ENCODE measurements around the gene FHOD1. TPM values are rescaled to one million over a fixed set of nuclear protein-coding genes. Genes with fewer than 3 reads are reported as not detected.

FHOD1 gene
- polyA plus RNA-seq, 10 donors, result 15.8 to 28.2 (median 18.6) TPM

DNA sequence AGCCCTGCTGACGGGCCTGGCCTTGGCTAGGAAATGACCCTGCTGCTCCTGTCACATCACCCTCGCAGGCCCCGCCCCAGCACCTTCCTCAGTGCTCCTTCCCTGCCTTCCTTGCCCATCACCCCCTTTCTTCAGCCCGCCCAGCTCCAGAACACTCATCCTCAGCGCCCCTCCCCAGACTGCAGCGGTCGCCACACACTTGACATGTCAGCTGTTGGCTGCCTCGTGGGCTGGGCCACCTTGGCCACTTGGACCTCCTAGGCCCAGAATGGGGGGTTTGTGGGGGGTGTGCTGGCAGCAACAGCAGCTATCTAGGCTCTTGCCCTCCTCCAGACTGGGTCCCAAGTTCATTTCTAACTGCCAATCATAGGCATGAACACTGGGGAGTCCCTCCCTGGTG is 37.7 kb downstream of the FHOD1 start:
- DNase-seq, result no peak

DNA sequence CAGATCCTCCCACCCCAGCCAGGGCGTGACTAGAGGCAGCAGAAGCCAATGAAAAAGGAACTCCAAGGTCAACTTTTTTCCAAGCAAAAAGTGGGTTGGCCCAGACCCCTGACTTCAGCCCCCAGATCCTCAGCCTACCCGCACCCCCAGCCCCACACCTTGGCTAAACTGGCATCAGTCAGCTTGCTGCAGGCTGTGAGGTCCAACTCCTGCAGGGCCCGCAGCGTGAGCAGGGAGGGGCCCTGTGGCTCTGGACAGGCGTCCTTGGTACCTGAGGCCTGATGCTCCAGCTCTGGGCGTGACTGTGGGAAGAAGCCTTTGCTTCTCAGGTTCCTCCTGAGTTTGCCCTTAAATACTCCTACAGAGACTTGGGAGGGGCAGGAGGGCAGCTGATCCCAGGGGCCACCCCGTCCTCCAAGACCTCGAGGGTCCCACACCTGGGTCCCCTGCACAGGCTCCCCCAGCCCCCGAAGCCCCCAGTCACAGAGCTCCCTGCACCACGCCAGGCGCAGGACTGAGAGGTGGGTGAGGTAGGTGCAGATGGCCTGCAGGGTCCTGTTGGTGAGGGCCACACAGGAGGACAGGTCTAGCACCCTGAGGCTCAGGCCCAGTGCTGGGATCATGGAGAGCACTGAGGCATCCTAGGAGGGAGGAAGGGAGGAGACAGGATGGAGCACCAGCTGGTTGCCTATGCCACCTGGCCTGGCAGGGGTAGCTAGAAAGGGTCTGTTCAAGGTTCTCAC is 39.0 kb downstream of the FHOD1 start:
- DNase-seq, result no peak

DNA sequence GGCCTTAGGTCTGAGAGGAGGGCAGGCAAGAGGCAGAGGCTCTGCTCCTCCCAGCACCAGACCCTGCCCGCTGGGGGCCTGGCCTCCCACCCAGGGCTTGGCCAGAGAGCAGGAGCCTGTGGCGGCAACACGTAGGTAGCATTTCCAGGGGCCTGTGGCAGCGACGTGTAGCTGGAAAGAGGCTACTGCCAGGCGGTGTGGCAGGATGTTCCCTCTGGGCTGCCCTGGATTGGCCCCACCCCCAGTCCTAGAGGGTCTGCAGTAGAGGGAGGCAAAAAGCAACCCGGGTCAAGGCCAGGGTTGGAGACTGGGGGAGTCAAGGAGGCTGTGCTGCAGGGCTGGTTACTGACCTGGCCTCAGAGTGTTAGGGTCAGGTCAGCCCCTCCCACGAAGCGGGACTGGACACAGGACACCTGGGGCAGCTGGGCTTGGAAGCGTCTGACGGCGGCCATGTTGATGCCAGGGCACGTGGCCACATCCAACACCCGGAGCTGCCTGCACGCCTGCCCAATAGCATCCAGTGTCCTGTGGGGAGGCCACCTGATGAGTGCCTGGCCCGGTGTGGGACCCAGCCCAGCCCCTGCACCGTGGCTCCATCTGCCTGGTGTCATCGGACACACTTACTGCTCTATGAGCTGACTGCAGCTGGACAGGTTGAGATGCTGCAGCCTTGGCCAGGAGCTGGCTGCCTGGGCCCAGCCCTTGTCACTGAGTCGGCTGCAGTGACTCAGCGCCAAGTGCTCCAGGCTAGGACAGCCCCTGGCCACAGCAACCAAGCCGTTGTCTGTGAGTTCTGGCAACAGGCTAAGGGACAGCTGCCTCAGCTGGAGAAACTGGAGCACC is 39.8 kb downstream of the FHOD1 start:
- DNase-seq, result no peak

DNA sequence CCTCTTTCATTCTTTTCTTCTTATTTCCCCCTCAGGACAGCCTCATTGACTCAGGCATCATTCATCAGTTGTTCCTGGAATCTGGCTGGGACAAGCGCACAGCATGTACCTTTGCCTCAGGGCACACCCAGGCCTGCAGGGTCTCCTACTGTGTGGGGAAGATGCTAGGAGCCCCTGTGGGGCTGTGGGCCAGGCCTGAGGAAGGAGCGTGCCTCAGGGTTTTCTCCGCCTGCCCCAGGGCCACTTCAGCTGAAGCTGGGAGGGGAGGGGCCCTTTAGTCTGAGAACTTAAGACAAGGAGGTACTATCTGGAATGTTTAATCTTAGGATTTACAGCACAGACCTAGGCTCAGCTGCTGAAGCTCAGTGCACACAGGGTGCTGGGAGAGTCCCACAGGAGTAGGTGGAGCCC is 40.4 kb downstream of the FHOD1 start:
- no peak for DNase-seq

DNA sequence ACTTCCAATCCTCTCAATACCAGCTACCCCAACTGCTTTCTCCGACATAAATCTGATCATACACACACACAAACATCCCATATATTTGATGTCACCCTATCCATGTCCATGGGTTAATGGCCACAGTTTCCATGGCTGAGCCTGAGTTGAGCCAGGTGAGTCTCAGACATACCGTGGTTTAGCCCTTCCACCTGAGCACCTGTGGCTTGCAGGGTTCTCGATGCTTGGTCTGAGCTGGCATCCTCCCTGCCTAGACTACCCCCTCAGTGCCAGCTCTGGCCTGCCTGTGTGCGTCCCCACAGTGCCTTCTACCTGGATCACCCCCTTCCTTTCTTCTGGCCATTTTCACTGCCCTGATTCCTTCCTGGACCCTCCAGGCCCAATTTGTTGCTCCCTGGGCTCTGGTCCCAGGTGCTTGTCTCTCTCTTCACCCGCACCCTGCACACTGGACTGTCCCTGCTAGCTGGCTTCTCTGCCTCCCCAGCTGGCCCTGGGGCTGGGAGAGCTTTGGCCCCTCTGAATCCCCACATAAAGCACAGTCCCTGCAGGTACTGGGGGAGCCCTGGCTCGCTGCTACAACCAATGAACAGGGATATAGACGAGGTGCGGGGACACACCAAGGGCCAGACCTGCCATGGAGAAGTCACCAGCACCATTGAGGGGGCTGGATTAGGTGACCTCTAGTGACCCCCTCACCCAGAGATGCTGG is 41.0 kb downstream of the FHOD1 start:
- no peak for DNase-seq

DNA sequence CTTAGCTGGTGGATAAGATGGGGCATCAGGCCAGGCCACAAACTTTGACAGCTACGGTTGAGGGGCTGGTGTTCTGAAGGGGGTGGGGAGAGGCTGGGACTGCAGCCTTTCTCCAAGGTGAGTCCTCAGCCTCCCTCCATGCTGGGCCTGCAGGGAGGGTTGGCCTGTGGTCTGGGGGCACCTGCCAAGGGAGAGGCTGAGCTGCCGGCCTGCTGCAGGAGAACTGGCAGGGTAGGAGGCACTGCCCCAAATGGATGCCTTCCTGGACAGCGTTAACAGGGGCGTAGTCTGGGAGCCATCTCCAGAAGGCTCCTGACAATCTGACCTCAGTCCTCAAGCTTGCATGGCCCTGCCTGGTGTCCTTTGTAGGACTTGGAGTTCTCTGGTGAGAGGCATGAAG is 43.2 kb downstream of the FHOD1 start:
- no peak for DNase-seq

DNA sequence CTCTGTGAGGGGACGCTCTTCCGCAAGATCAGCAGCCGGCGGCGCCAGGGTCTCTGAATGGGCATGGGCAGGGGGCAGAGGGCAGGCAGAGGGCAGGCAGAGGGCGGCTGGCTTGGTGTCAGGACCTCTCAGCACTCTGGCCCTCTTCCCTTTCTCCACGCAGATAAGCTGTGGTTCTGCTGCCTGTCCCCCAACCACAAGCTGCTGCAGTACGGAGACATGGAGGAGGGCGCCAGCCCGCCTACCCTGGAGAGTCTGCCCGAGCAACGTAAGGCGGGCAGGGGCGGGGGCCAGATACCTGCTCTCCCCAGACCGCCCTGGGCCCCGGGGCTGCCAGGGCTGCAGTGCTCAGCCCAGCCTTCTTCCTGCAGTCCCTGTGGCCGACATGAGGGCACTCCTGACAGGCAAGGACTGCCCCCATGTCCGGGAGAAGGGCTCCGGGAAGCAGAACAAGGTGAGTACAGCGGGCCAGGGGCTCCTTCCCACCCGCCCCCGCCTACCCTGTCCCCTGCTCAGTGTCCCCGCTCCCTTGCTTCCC is 44.3 kb downstream of the FHOD1 start:
- DNase-seq, result no peak

DNA sequence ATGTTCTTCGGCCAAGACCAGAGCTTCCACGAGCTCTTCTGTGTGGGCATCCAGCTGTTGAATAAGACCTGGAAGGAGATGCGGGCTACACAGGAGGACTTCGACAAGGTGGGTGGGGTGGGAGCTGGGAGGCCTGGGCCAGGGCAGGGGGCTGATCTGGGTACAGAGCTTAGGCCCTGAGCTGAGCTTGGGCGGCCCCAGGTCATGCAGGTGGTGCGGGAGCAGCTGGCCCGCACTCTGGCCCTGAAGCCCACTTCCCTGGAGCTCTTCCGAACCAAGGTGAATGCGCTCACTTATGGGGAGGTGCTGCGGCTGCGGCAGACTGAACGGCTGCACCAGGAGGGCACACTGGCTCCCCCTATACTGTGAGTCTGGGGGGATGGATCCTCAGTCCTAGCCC is 44.9 kb downstream of the FHOD1 start:
- DNase-seq, result no peak

DNA sequence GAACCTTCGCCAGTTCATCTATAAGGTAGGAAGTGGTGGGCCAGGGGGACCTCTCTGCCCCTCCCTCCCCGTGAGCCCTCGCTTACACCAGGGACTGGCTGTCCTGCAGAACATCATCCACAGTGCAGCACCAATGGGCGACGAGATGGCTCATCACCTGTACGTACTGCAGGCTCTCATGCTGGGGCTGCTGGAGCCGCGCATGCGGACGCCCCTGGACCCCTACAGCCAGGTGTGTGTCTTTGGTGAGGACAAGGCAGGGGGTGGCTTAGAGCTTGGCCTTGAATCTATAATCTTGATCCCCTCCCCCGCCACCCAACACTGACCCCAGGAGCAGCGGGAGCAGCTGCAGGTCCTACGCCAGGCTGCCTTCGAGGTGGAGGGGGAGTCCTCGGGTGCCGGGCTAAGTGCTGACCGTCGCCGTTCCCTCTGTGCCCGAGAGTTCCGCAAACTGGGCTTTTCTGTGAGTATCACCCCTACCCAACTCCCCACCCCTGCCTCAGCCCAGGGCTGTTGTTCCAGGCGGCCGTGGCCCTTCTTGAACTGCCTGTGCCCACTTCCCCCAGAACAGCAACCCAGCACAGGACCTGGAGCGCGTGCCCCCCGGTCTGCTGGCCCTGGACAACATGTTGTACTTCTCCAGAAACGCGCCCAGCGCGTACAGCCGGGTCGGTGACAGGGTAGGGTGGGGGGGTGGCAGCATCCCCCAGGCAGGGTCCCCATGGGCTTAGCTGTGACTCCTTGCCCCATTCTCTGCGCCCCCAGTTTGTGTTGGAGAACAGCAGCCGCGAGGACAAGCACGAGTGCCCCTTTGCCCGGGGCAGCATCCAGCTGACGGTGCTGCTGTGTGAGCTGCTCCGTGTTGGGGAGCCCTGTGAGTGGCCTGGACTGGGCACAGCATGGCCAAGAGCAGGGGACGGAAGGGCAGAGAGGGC is 45.6 kb downstream of the FHOD1 start:
- DNase-seq, result no peak

DNA sequence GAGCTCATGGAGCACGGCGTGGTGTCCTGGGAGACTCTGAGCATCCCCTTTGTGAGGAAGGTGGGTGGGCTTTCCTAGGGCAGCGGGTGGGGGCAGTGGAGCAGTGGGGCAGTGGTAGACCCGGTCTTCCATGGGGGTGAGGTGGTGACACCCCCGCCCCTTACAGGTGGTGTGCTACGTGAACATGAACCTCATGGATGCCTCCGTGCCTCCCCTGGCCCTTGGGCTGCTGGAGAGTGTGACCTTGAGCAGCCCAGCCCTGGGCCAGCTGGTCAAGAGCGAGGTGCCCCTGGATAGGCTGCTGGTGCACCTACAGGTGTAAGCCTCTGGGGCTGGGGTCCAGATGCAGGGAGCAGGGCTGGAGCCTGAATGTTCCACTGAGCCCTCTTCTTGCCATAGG is 46.8 kb downstream of the FHOD1 start:
- DNase-seq, result no peak

DNA sequence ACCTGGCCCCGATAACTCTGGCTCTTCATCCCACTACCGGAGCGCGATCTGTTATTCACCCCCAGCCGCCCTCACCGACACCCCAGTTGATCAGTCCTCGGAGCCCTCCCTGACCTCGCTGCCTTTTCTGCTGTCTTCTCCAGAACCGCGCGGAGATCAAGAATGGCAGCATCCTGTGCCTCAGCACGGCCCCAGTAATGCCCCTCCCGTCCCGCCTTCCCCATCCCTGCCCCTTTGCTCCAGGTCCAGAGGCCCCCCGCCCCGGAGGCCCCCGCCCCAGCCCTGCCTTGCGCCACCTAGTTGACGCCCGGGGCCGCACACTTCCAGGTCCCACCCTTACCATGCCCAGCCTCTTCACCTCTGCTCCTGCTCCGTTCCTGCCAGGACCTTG is 47.5 kb downstream of the FHOD1 start:
- no peak for DNase-seq

DNA sequence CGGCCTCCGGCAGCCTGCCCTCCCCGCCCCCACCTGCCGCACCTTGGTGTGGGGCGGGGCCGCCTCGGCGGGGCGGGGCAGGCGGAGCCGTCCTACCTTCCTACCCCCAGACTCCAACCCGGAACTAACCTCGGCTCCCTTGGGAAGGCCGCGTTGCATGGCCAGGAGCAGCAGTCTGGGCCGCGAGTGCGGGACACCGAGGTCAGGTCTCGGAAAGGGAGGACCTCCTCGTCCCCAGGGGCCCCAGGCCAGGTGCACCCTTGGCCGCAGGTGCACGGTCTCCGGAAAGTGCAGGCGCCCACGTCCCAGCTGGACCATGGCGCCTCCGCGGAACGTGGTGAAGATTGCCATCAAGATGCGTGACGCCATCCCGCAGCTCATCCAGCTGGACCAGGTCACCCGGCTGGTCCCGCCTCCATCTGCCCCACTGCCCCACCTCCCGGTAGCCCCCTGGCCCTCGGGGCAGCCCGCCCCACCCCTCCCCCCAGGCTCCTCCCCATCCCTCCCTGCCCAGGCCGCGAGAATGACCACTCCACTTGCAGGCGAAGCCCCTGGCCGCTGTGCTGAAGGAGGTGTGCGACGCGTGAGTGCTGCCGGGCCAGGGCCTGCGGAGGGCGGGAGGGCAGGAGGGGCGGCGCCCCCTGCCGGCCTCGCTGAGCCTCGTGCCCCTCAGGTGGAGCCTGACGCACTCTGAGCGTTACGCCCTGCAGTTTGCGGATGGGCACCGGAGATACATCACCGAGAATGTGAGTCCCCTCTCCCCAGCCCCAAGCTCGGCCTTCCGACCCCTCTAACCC is 48.1 kb downstream of the FHOD1 start, which contains the start of gene ELMO3:
Gene ELMO3, plus strand, starts transcription at position 121 of the 797 bp plus-strand sequence. Its CDS starts 196 bp downstream, at position 317.
- DNase-seq, result no peak

DNA sequence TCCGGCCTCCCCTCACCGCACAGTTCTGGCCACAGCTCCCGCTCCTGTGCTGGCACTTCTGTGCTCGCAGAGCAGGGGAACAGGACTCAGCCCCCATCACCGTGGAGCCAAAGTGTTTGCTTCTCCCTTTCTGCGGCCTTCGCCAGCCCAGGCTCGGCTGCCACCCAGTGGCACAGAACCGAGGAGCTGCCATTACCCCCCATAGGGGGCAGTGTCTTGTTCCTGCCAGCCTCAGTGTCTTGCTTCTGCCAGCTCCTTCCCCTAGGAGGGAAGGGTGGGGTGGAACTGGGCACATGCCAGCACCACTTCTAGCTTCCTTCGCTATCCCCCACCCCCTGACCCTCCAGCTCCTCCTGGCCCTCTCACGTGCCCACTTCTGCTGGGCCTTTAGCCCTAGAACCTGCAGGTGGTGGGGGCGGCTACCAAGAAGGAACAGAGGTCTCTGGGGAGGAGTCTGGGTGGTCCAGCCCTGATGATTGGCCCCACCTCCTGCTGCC is 49.0 kb downstream of the FHOD1 start:
- no peak for DNase-seq

DNA sequence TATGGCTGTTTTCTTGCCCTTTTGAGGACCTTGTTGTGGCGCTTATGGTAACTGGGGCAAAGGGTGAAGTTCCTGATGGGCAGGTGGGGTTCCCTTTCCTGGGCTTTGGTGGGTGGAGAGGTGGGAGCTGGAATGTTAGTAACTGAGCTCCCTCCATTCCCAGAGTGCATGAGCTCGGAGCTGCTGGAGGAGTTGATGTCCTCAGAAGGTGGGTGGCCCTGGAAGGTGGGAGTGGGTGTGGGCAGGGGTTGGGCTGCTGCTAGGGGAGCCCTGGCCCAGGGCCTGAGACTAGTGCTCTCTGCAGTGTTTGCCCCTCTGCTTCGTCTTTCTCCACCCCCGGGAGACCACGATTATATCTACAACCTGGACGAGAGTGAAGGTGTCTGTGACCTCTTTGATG is 49.6 kb downstream of the FHOD1 start:
- no peak for DNase-seq

DNA sequence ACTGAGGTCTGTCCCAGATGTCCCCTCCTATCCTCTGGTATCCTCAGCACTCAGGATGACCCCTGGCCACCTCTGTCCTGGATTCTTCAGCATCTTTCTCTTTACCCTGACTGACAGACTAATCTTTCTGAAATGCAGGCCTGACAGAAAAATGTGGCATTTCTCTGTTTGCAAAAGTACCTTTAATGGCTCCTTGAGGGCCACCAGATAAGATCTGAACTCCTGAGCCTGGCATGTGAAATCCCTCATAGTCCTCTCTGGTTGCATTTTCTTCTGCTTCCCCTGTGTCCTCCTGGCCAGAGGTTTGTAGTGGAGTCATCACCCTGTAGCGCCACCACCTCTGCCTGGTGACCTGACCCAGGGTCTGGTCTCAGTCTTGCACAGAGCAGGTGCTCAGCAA is 50.4 kb downstream of the FHOD1 start:
- DNase-seq, result no peak

DNA sequence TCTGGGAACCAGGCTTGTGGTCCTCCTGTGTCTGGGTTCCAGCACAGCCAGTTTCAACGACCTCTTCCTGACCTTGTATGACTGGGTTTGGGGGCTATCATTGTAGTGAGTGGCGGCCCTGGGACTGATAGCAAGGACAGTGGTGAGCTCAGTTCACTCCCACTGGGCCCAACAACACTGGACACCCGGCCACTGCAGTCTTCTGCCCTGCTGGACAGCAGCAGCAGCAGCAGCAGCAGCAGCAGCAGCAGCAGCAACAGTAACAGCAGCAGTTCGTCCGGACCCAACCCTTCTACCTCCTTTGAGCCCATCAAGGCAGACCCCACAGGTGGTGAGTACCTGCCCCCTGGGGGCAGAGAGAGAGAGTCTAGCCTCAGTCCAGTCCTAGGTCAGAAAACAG is 51.6 kb downstream of the FHOD1 start:
- no peak for DNase-seq

DNA sequence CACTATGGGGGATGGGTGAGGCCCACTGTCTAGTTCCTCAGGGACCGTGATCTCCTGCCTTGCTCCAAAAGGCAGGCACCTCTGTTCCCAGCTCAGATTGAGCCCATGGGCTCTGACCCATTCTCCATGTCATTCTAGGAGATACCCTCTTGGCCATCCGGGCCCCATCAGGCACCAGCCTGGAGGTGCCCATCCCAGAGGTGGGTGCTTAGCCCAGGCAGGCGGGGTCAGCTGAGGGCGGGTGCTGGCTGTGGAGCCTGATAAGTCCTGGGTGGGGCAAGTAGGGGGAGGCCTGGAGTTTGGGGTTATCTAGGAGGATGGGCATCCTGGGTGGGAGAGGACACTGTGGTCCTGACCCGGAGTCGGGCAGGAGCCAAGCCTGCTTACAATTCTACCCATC is 53.0 kb downstream of the FHOD1 start:
- no peak for DNase-seq

DNA sequence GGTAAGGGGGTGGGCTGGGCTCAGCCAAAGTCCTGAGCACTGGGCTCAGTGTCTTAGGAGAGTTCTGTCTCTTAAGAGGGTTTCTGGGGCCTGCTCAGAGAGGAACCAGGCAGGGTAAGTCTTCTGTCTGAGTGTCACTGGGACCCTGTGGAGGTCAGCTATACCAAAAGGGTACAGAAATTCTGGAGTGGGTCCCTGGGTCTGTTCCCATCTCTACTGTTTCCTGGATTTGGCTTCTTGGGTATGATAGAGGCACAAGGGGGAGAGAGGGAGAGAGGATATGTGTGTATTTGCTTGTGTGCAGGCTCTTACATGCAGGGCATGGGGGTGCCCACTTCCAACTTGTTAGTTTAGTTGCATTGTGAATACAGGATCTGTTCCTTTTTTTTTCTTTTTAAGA is 53.7 kb downstream of the FHOD1 start:
- DNase-seq, result no peak

DNA sequence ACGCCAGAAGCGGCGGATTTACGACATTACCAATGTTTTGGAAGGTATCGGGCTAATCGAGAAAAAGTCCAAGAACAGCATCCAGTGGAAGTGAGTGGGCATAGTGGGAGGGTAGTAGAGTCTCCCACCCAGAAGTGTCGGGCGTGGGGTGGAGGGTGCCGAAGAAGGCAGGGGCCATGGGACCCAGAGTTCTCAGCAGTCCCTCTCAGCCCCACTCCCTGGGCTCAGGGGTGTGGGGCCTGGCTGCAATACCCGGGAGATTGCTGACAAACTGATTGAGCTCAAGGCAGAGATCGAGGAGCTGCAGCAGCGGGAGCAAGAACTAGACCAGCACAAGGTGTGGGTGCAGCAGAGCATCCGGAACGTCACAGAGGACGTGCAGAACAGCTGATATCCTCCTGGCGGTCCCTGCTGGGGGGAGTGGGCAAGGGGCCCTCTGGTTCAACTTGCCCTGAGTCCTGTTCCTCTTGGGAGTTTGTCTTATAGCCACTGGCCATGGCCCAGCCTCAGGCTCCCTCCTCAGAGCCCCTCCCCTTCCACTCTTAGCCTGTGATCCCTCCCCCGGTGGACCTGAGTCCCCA is 54.4 kb downstream of the FHOD1 start:
- no peak for DNase-seq
